Activated T-cell treated with anti-CD3 and anti-CD28 coated beads, Interleukin-2, amount 50 U/mL, for 48 hours (primary cell): ENCODE measurements around the gene RPL38.

Source experiments
- DNase-seq, 2 experiments: peaks; one replicate each; pipeline ENCODE4 v3.0.0-alpha.2; 2020

RPL38 gene

DNA sequence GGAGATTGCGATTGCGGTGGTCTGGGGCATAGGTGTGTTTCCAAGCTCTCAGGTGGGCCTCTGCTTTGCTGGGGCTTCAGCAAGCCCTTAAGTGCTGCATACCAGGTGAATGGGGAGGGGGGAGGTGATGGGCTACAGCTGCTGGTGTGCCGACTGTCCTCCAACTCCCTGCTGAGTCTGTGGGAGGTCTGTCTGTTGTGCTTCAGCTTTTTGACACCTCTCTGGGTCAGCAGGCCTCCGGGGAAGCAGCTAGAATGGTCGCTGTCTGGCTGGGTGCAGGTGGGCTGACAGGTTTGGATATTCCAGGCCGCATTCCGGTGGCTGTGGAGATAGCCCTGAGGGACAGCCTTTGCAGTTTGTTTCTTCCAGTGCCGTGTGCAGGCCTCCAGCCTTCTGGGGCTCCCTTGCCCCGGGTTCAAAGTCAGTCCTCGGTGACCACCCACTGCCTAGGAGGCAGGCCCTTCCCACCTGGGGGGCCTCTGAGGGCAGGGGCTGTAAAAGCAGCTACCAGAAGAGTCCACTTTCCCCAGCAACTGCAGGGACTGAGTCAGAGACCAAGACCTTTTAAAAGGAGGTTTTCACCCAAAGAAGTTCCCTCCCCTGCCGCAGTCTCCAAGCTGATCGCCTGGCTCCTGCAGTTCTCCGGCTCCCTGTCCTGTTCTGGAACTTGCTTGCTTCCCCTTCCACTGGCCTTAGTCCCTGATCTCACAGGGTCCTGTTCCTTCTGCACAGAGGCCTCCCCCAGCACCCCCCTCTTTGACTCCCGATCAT is 7.8 kb downstream of the RPL38 start:
- peak; percentile 65 to 67 for DNase-seq

DNA sequence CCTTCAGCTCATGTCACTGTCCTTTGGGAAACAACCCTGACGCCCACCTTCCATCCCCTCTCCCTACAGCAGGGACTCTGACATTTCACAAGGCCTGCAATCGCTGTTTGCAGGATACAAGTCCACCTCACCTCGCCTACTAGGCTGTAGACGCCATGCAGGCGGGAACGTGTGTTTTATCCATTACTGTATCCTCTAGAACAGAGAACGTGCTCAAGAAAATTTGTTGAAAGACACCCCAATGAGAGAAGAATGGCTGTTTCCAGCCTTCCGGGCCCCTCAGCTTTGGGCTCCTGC is 8.4 kb downstream of the RPL38 start:
- DNase-seq: peak in 1 of 2 experiments; percentile 66

- peak; percentile 62 to 72 for DNase-seq
These were observed 8.9 kb downstream of the RPL38 start for GRCh38 chr17:74212209-74212912.

DNA sequence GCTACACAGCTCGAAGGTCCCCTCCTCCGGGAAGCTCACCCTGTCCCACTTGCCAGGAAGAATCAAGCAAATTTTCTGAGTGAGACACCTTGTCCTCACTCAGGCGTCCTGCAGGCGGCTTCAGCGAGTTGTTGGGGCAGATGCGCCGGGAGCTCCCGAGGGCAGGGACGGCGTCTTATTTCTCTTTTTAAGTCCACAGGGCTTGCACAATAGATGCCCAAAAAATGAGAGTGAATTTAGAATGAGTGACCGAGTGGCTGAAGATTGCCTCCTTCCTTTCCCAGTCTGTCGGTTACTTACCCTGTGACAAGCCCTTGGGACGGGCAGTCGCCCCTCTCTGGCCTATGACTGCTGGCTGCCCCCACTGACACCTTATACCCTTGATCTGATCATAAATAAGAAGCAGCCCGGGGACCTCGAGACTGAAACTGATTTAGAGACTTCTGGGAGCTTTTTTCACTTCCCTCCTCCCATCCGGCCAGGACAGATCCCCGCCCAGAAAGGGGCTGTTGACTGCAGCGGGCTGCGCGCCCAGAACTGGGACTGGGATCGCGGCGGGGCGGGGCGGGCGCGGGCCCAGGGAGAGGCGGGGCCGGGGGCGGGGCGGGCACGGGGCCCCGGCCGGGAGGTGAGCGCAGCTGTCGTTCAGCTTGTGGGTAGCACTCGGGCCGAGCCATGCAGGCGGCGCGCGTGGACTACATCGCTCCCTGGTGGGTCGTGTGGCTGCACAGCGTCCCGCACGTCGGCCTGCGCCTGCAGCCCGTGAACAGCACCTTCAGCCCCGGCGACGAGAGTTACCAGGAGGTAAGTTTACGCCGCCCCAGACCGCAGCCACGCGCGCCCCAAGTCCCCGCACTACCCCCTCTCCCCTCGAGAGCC is 9.7 kb downstream of the RPL38 start, which contains the start of gene TTYH2:
Gene TTYH2, plus strand, starts transcription at position 659 of the 879 bp plus-strand sequence. Its CDS starts 17 bp downstream, at position 676.
- peak; percentile 80 to 83 for DNase-seq

DNA sequence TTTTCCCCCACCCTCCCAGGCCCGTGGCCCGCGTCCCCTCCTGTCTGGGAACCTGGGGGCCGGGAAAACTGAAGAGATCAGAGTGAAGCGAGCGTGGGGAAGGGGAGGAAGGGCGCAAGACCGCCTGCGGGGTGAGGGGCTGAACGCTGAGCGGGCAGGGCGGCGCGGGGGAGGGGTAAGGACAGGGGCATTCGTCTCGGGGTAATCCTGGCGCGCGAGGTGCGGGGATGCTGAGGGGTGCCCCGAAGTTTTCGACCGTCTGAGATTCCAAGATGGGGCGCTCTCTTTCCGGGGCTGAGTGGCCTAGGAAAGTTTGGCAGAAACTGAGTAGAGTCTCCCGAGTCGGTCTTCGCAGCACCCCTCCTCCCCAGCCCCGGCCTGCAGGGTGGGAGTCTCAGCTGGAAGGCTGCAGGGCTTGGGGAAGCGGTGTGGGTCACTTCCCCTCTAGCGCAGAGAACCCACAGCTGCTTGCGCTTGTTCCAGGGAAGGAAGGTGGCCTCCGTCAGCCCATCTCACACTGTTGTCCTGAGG is 10.4 kb downstream of the RPL38 start:
- DNase-seq: peak; percentile 32 to 35

DNA sequence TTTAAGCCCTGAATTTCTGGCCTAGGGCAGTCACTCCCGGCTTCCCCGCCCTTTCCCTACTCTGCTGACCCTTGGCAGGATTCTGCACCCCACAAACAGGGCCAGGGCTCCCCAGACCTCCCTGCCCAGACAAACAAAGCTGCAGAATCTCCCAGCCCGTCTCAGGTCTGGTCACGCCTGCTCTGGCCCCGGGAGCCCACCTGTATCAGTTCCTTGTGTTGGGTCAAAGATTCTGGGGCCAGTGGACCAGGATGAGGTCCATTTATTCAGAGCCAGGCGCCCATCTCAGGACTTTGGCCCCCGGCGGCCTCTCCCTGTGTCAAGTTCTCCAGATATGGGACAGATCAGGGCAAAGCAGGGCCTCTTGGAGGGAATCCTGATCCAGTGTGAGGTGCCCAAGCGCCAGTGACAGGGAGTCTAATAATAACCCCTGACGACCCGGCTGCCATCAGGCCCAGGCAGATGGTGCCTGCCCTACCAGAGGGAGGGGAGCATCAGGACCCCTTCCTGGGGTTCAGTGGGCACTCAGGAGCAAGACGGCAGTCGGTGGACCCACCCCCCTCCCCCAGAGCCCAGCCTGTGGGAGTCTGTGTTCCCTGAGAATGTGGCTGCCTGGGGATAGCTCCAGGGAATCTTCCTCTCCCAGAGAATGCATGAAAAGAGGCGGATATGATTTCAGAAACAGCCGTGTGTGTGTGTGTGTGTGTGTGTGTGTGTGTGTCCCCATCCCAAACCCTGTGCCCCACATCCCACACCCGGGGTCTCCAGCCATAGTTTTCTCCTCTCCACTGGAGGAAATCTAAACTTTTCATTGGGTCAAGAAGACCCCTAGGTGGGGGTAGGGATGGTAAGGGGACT is 11.2 kb downstream of the RPL38 start:
- no peak for DNase-seq

DNA sequence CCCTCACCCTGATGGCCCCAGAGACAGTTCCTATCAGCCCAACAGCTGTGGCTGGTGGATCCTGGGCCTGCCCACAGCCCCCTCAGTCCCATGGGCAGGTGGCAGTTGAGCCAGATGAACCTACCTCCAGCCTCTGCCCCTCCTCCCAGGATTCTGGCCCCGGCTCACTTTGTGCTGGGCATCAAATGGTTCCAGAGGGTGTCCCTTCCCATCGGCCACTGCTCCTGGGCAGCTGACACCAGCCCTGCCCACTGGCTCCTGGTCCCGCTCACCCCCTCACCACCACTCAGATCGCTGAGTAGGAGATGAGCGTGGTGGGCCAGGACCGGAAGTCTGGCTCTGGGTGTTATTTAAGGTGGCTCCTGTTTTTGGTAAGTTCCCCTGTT is 11.9 kb downstream of the RPL38 start:
- DNase-seq: no peak

GRCh38 chr17:74216505-74216904 is 13.0 kb downstream of the RPL38 start:
- no peak for DNase-seq

DNA sequence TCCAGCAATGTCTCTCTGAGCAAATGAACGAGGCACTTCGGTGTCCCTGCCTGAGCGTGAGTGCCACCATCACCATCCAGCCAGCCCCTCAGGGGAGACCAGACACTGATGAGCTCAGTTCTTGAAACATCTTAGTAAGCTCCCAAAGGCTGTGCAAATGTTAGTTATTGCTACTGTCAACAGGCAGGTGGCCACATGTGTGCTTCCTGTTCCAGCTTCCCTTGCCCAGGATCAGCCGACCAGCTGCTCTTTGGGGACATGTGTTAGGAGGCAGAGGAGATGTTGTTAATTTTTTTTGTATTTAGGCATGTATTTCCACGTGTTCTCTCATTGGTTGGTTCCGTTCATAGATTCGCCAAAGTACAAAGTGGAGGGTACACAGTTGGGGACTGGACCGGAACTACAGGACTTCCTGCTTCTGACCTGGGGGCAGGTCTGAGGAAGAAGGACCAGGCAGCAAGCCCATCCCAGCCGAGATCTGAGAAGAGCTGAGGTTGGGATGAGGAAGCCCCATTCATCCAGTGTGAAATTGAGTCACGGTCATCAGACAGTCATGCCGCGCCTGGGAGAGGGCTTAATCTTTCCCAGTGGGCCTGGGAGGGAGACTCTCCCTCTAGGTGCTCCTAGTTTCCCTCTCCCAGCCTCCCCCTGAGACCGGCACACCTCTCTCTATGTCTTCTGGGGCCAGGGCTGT is 13.7 kb downstream of the RPL38 start:
- no peak for DNase-seq

GRCh38 chr17:74217888-74218287 is 14.4 kb downstream of the RPL38 start:
- DNase-seq: no peak

DNA sequence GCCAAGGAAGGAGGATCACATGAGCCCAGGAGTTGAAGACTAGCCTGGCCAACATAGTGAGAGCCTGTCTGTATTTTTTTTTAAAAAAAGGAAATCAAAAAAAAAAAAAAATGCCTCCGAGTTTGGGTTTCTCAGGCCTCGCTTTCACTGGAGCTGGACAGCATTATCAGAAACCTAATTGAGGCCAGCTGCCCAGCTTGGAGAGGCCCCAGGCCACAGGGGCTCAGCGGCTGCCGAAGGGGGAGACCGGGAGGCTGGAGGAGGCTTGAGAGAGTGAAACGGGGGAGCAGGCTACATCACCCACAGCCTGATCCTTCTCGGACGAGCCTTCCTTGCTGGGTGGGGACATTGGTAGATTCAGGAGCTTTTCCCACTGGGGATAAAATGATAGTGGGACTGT is 15.0 kb downstream of the RPL38 start:
- no peak for DNase-seq

DNA sequence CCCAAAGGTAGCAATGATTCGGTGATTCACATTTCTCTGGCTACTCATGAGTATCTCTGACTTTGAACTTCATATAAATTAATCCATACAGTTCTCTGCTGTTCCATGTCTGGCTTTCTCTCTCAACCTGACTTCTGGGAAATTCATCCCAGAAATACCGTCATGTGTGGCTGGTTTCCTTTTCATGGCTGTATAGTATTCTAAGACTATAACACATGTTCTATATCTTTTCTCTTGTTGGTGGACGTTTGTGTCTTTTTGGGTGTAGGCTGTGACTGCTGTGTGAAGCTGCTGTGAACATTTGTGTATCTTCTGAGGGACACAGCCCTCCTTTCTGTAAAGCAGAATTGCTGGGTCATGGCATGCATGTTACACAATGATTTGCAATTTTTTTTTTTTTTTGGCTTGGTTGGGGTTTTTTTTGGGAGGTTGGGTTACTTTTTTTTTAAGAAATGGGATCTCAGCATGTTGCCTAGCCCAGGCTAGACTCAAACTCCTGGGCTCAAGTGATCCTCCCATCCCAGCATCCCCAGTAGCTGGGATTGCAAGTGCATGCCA is 16.2 kb downstream of the RPL38 start:
- no peak for DNase-seq

- DNase-seq: no peak
These were observed 16.7 kb downstream of the RPL38 start for GRCh38 chr17:74220219-74220618.

DNA sequence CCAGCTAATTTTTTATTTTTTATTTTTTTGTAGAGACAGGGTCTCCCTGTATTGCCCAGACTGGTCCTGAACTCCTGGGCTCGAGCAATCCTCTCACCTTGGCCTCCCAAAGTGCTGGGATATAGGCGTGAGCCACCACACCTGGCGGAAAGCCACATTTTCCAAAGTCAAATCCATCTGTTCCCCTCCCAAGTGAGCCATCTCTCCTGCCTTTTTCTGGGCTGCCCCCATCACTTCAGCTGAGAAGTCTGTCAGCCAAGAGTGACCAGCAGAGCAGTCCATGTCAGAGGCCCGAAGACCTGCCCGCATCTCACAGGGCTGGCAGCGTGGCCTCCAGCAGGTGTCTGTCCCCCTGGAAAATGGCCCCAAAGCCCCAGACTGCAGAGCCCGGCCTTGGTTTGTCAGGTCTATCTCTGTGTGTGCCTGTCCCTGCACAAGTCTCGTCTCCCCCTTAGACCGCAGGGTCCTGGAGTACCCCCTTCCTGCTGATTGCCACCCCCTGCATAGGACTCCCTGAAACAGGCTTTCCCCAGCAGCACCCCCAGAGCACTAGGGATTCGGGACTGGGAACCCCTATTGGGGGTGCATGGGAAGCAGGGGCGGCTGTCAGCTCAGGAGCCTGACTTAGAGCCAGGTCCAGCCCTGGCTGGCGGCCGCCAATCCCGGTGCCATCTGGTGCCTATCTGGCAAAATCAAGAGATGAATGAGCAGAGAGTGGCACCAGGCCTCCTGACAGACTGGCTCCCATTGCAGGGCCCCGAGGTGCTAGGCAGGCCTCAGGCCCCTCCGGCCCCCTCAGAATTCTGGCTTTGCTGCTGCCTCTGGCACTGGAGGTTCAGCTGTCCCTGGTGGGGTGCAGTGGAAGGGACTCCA is 17.7 kb downstream of the RPL38 start:
- DNase-seq: no peak

- DNase-seq: no peak
These were observed 18.9 kb downstream of the RPL38 start for GRCh38 chr17:74222399-74222798.

- no peak for DNase-seq
These were observed 20.4 kb downstream of the RPL38 start for GRCh38 chr17:74223901-74224300.

DNA sequence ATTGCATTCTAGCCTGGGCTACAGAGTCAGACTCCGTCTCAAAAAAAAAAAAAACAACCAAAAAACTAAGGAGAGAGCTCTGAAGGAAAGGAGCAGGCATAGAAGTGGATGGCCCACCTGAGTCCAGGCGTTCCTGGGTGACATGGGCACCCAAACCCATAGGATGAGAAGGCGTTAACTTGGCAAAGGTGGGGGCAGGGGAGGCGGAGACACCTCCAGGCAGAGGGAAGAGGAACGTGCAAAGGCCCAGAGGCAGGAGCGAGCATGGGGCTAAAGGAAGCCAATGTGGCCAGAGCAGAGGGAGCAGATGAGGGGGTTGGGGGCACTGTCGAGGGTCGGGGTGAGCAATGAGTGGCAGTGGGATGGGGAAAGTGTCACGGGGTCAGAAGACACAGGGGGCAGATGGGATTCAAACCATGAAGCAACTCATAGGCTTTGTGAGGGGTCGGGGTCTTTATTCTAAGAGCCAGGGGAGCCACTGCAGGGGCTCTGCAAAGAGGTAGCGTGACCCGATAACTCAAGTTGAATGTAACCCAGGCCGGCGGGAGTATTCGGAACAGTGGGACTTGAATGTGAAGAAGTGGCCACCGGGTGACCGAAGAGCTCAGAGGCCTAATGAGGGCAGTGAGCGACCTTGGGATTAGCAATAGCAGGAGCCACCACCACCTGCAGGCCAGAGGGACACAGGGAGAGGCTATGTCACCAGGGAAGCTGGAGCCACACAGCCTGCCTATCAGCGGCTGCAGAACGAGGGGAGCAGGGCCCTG is 21.7 kb downstream of the RPL38 start:
- DNase-seq: no peak

- DNase-seq: no peak
These were observed 22.8 kb downstream of the RPL38 start for GRCh38 chr17:74226252-74226651.

DNA sequence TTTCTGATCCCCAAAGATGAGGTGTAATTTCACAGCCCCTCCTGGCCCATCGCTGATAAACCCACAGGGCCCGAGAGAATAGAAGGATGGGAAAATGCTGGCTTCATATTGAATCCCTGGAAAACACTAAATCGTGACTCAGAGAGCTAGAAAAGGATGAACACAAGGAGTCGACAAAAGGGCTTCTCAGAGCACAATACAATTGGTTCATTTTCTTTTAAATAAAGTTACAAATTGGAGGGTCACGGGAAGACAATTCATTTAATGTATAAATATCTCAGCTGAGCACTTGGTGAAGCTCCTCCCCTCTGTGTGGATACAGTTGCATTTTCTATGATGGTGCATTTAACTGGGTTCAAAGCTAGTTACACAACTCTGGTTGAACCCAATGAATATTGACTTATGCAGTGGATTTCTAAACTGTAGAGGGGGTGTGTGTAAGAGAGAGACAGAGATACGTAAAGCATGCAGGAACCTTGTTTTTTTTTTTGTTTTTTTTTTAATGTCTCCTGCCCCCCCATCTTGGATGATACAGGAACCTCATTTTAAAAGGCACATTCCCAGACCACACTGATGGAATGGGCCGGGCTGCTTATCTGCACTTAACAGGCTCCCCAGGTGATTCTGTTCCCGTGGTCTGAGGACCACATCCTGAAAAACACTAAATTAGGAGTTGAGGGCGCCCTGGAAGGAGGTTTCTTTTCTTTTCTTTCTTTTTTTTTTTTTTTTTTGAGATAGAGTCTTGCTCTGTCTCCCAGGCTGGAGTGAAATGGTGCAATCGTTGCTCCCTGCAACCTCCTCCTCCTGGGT is 24.0 kb downstream of the RPL38 start:
- DNase-seq: no peak
